Vagina (tissue), 2 donors: ENCODE results near the gene COPA. TPM values are rescaled to one million over a fixed set of nuclear protein-coding genes. Genes with fewer than 3 reads are reported as not detected.

Experiments
- DNase-seq, 2 donors: peaks; one replicate each; pipeline ENCODE4 v3.0.0-alpha.2; 2017; ENCODE audit errors: extremely low spot score in 2 of 2
- H3K27ac ChIP-seq: fragments of 200-600 bp; sonication (generic); one replicate; pipeline ENCODE4 v1.5.1; 2019
- H3K27me3 ChIP-seq: fragments of 200-600 bp; sonication (generic); one replicate; pipeline ENCODE4 v1.5.1; 2019
- H3K36me3 ChIP-seq, 2 donors: fragments of 200-600 bp; sonication (generic); one replicate each; pipeline ENCODE4 v1.5.1; 2017 to 2019
- H3K4me1 ChIP-seq: fragments of 200-600 bp; sonication (generic); one replicate; pipeline ENCODE4 v1.5.1; 2019
- H3K4me3 ChIP-seq, 2 donors: fragments of 200-600 bp; sonication (generic); 1 replicate in 1 of 2; 2 replicates in 1 of 2; pipeline ENCODE4 v1.5.1; 2016 to 2019
- H3K9me3 ChIP-seq: fragments of 200-600 bp; sonication (generic); one replicate; pipeline ENCODE4 v1.5.1; 2019
- POLR2A ChIP-seq, 2 donors: fragments of 450-650 bp; IDR thresholded peaks; one replicate each; pipeline ENCODE4 v1.6.1; 2017; ENCODE audit warnings: antibody characterized with exemption in 2 of 2, mild to moderate bottlenecking in 2 of 2, moderate library complexity in 2 of 2
- POLR2AphosphoS5 ChIP-seq, 2 donors: sonication (generic); formaldehyde crosslinking; IDR thresholded peaks; one replicate each; pipeline ENCODE4 v1.9.0; 2017; ENCODE audit warnings: antibody characterized with exemption in 2 of 2, mild to moderate bottlenecking in 2 of 2, low read depth in 1 of 2; ENCODE audit not compliant: insufficient read depth in 1 of 2
- intact Hi-C: fragments of 100-400 bp; cut with DNase I; formaldehyde crosslinking; loops from one replicate; pipeline ENCODE4 v1.15.1; 2023
- total RNA-seq: library from RNA; depleted of rRNA; stranded (reverse); fragments of >200 nt; gene quantifications from one replicate; pipeline ENCODE4 v1.2.3, GENCODE V29; 2016
- TF ChIP-seq, protein P1 (sequence below), 3 experiments: fragments of 450-650 bp in 2 of 3; fragments of 200-600 bp in 1 of 3; sonication (generic) in 1 of 3; IDR thresholded peaks; one replicate each; pipeline ENCODE4 v1.5.1; 2017 to 2019; ENCODE audit warnings: antibody characterized with exemption in 3 of 3, mild to moderate bottlenecking in 2 of 3, moderate library complexity in 2 of 3

The COPA gene
- total RNA-seq, 1 donor from 2014 or later, result 106 TPM

DNA sequence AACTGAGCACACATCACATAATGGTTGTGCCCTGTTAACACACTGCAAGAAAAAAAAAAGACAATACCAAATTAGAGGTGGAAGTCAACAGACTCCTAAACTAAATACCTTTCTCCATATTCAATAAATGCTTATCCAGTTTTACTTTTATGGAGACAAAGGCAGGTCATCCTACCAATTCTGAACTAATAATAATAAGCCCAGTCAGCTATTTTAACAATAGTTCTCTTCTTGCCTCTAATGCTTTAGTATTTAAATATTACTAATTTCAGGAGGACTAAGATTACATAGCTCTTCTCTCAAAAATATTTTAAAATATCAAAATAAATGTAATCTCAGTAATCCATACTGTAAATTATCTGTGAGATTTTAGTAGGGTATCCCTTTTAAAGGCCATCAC, 10.5 kb downstream of the COPA start:
- TF ChIP-seq, protein P1, sequence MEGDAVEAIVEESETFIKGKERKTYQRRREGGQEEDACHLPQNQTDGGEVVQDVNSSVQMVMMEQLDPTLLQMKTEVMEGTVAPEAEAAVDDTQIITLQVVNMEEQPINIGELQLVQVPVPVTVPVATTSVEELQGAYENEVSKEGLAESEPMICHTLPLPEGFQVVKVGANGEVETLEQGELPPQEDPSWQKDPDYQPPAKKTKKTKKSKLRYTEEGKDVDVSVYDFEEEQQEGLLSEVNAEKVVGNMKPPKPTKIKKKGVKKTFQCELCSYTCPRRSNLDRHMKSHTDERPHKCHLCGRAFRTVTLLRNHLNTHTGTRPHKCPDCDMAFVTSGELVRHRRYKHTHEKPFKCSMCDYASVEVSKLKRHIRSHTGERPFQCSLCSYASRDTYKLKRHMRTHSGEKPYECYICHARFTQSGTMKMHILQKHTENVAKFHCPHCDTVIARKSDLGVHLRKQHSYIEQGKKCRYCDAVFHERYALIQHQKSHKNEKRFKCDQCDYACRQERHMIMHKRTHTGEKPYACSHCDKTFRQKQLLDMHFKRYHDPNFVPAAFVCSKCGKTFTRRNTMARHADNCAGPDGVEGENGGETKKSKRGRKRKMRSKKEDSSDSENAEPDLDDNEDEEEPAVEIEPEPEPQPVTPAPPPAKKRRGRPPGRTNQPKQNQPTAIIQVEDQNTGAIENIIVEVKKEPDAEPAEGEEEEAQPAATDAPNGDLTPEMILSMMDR (IDR thresholded peaks at IDR 0.05), result no peak
- TF ChIP-seq POLR2A (IDR thresholded peaks at IDR 0.05), result no peak
- Histone ChIP-seq H3K9me3 (no peaks in the 10 kb centered on the region), H3K36me3 (peaks cover 0 to 93% of the 10 kb centered on the region in 2 donors), H3K4me3 (no peak overlapping the region), H3K27me3 (no peaks in the 10 kb centered on the region), H3K4me1 (no peaks in the 10 kb centered on the region), H3K27ac (no peak overlapping the region)
- no peak for DNase-seq
- intact Hi-C loops, result no loop called here

DNA sequence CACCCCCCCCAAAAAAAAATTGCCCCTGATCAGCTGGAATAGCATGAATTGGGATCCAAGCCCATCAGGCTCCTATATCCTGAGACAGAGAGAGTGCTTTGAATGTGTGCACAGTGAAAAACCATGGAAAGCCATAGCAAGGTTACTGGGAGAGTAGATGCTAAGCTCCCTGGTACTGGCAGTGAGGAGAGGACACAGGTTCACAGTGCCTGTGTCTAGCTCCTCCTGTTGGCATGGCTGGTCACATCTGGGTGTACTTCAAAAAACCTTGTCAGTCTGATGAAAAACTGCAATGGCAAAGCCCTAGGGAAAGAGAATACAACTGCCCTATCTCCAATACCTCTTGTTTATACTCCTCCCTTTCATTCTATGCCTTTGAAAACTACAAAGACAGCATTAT, 12.9 kb downstream of the COPA start:
- DNase-seq, result no peak
- TF ChIP-seq, protein P1 (IDR thresholded peaks at IDR 0.05), result no peak
- TF ChIP-seq POLR2AphosphoS5 (IDR thresholded peaks at IDR 0.05; ENCODE audit: insufficient read depth in 1 of 2, low read depth in 1 of 2) (no peak), POLR2A (IDR thresholded peaks at IDR 0.05) (no peak)
- Histone ChIP-seq H3K4me3 (no peak overlapping the region), H3K27me3 (no peaks in the 10 kb centered on the region), H3K4me1 (no peaks in the 10 kb centered on the region), H3K27ac (no peak overlapping the region), H3K9me3 (no peaks in the 10 kb centered on the region), H3K36me3 (peaks cover 0 to 96% of the 10 kb centered on the region in 2 donors)
- intact Hi-C loops, result no loop called here

DNA sequence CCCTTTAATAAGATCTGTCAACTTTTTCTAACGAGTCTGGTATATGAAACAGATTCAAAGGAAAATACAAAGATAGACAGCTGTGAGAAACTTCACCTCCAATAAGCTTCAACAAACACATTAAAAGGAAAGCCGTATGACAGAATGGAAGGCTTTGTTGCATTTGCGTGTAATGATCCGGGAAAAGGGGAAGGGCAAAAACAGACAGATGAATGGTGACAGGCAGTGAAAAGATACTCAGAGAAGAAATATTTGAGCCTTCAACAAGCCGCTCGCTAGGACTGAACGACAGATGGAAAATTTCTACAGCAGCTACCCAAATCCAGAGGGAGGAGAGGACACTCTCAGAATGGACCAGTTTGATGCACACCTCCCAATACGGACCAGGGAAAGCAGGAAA, 14.9 kb downstream of the COPA start:
- DNase-seq, result no peak
- TF ChIP-seq, protein P1 (IDR thresholded peaks at IDR 0.05), result no peak
- TF ChIP-seq POLR2AphosphoS5 (IDR thresholded peaks at IDR 0.05; ENCODE audit: insufficient read depth in 1 of 2, low read depth in 1 of 2), result no peak
- TF ChIP-seq POLR2A (IDR thresholded peaks at IDR 0.05), result no peak
- Histone ChIP-seq H3K36me3 (peaks cover 0 to 86% of the 10 kb centered on the region in 2 donors), H3K9me3 (no peaks in the 10 kb centered on the region), H3K4me3 (no peak overlapping the region), H3K4me1 (no peaks in the 10 kb centered on the region), H3K27ac (no peak overlapping the region), H3K27me3 (no peaks in the 10 kb centered on the region)
- intact Hi-C loops, result no loop called here

DNA sequence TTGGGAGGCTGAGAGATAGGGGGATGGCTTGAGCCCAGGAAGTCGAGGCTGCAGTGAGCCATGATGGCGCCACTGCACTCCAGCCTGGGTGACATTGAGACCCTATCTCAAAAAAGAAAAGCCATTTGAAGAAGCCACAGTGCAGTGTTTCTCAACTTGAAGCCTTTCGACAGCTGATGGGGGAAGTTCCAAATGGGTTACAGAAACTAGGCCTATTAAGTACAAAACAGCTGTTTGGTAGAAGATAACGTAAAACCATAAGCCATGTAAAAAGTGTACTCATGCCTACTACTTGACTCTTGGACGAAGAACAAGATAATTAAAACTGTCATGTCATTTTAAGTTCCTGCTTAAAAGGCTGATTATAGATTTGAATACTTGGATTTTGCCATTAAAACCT, 16.6 kb downstream of the COPA start:
- Histone ChIP-seq H3K27me3 (no peaks in the 10 kb centered on the region), H3K4me3 (no peak overlapping the region), H3K36me3 (peaks cover 0 to 84% of the 10 kb centered on the region in 2 donors), H3K4me1 (no peaks in the 10 kb centered on the region), H3K9me3 (no peaks in the 10 kb centered on the region), H3K27ac (no peak overlapping the region)
- no peak for TF ChIP-seq POLR2A (IDR thresholded peaks at IDR 0.05)
- TF ChIP-seq POLR2AphosphoS5 (IDR thresholded peaks at IDR 0.05; ENCODE audit: insufficient read depth in 1 of 2, low read depth in 1 of 2), result no peak
- TF ChIP-seq, protein P1 (IDR thresholded peaks at IDR 0.05), result no peak
- intact Hi-C loops, result no loop called here
- DNase-seq, result no peak

DNA sequence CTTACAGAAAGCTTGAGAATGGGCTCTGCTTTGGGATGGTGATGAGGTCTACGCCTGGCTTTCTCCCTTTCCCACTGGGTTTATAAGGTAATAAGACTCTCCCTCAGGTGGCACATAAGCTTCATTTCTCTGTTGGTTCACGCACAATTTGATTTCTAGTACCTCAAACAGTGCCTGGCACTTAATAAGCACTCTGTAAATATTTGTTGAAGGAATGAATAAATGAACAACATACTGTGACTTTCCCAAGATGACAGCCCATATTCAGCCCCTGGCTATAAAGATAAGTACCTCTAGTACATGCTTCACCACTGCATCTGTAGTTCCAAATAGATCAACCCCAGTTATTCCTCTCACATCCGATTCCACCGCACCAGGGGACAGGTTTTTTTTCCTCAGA, 17.8 kb downstream of the COPA start:
- H3K4me1 ChIP-seq, result peaks cover under 1% of the 10 kb centered on the region
- H3K27me3 ChIP-seq, result no peaks in the 10 kb centered on the region
- no peak overlapping the region for H3K27ac ChIP-seq
- no peak for DNase-seq
- intact Hi-C loops, result no loop called here
- no peak for TF ChIP-seq POLR2AphosphoS5 (IDR thresholded peaks at IDR 0.05; ENCODE audit: insufficient read depth in 1 of 2, low read depth in 1 of 2)
- TF ChIP-seq, protein P1 (IDR thresholded peaks at IDR 0.05), result no peak
- no peak for TF ChIP-seq POLR2A (IDR thresholded peaks at IDR 0.05)
- no peak overlapping the region for H3K4me3 ChIP-seq
- peaks cover 0 to 72% of the 10 kb centered on the region in 2 donors for H3K36me3 ChIP-seq
- no peaks in the 10 kb centered on the region for H3K9me3 ChIP-seq
